ENCODE measurements around the gene ZNF215. TPM values are rescaled to one million over a fixed set of nuclear protein-coding genes. Genes with fewer than 3 reads are reported as not detected.

ZNF215 gene
- total RNA-seq = 3.4 and 3.9 TPM in 2 replicates

DNA sequence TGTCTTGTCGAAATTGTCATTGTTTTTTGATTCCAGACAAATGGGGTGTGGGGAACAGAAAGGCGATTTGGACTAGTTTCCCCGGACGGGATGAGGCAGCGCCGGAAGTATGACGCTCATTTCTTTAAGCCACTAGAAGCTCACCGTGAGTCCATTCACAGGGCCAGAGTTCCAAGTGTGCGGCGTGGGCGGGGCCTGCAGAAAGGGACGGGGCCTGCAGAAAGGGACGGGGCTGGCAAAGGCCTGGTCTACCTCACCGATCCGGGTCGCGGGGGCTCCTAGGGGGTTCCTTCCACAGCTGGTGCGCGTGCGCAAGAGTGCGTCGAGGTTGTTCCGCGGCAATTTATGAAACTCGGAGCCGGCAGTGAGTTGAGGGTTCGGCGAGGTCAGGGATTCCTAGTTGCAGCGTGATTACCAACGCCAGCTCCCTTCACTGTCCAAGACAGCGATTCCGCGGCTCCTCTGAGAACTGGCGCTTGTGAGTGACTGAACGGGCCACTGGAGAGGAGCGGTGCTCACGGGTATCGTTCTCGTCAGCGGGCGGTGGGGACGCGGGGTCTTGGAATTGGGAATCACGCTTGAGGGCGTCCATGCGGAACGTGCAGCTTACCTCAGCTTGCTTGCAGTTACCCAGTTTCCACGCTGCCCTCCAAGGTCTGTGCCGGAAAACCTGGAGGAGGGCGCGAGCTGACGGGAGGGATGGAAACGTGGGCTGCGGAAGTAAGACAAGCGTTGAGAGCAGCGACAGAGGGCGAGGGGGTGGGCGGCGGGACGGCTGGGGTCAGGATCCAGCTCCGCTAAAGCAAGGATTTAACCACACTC lies at the start of gene ZNF215:
ZNF215 (plus strand) TSS at position 219 of the 822 bp plus-strand sequence. CDS start 5,847 bp downstream, outside the sequence.

DNA sequence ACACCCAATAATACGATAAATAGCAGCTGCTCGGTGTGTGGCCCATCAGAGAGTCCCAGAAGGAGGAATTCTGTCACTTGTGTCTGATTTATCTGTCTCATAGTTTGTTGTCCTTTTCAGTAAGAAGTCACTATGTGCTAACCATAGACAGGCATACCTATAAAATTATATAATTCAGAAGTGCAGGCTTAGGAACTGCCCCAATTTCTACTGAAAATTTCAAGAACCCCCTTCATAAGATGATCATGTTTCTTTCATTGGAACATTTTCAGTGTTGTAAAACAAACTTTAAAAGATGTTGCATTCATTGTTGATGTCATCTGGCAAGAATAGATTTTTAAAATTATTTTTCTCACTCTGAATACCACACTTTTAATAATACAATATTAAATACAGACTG lies 33.8 kb upstream of the ZNF215 start, which contains the start of gene OR2D2:
OR2D2 (minus strand) TSS at position 101 of the 400 bp plus-strand sequence; CDS start at position 101, 0 bp downstream.

GRCh38 chr11:6920702-6921101 lies 5.5 kb upstream of the ZNF215 start, which contains the start of gene OR2D3:
Gene OR2D3 (plus strand): TSS chr11:6921002. CDS start chr11:6921002, 0 bp downstream.

Other genes starting within 250 kb of the ZNF215 start
- 27.3 and 32.3 TPM in 2 replicates for gene MRPL17, start 243.1 kb upstream of the ZNF215 start, total RNA-seq
- 0.39 and 0.43 TPM in 2 replicates for gene OR2AG2, start 154.4 kb upstream of the ZNF215 start, total RNA-seq
- gene OR2AG1, start 143.4 kb upstream of the ZNF215 start, total RNA-seq = under 0.01 TPM in 1 of 2 replicates, not detected in the other
- 0.52 and 0.76 TPM in 2 replicates for gene OR6A2, start 126.7 kb upstream of the ZNF215 start, total RNA-seq
- gene OR10A5, start 80.7 kb upstream of the ZNF215 start, total RNA-seq = not detected in 2 replicates
- not detected in 2 replicates for gene OR10A2, start 63.4 kb upstream of the ZNF215 start, total RNA-seq
- not detected in 2 replicates for gene OR10A4, start 49.8 kb upstream of the ZNF215 start, total RNA-seq
- gene OR2D2, start 33.9 kb upstream of the ZNF215 start, total RNA-seq = 0.78 and 1.2 TPM in 2 replicates
- gene OR2D3, start 5.4 kb upstream of the ZNF215 start, total RNA-seq = not detected in 2 replicates
- 6.8 and 9.1 TPM in 2 replicates for gene ZNF214, start 93.9 kb downstream of the ZNF215 start, total RNA-seq
- 0.13 and 0.22 TPM in 2 replicates for gene NLRP14, start 94.1 kb downstream of the ZNF215 start, total RNA-seq
- gene RBMXL2, start 162.6 kb downstream of the ZNF215 start, total RNA-seq = not detected in 2 replicates